Uterus (tissue), 4 donors: ENCODE measurements around the gene PPIE. TPM values are rescaled to one million over a fixed set of nuclear protein-coding genes. Genes with fewer than 3 reads are reported as not detected.
A peak's percentile ranks its signal among the peaks of the same experiment; 100 is the strongest.
"Not testable (repeated sequence)": the region's sequence is repeated elsewhere in the genome, so short reads cannot be mapped to it uniquely, and the experiment has no call there.

Experiments
- DNase-seq, 2 donors: peaks; one replicate each; pipeline ENCODE4 v3.0.0-alpha.2; 2019 to 2020
- H3K27ac ChIP-seq, 2 donors: fragments of 200-600 bp; sonication (generic); 1 replicate in 1 of 2; 2 replicates in 1 of 2; pipeline ENCODE4 v1.5.1; 2016 to 2018
- H3K27me3 ChIP-seq, 2 donors: fragments of 200-600 bp; sonication (generic); one replicate each; pipeline ENCODE4 v1.5.1; 2018 to 2019; ENCODE audit warnings: control low read depth in 1 of 2
- H3K36me3 ChIP-seq, 2 donors: fragments of 200-600 bp; sonication (generic); one replicate each; pipeline ENCODE4 v1.5.1; 2019; ENCODE audit warnings: control low read depth in 1 of 2
- H3K4me1 ChIP-seq, 2 donors: fragments of 200-600 bp; sonication (generic); one replicate each; pipeline ENCODE4 v1.5.1; 2018 to 2019; ENCODE audit warnings: control low read depth in 1 of 2
- H3K4me3 ChIP-seq, 2 donors: fragments of 200-600 bp; sonication (generic); 1 replicate in 1 of 2; 2 replicates in 1 of 2; pipeline ENCODE4 v1.5.1; 2018 to 2019; ENCODE audit warnings: mild to moderate bottlenecking in 1 of 2
- H3K9me3 ChIP-seq, 2 donors: fragments of 200-600 bp; sonication (generic); one replicate each; pipeline ENCODE4 v1.5.1; 2019; ENCODE audit warnings: control low read depth in 1 of 2
- POLR2A ChIP-seq, 2 donors: fragments of 450-650 bp; IDR thresholded peaks; one replicate each; pipeline ENCODE4 v1.6.1; 2016; ENCODE audit warnings: antibody characterized with exemption in 2 of 2, mild to moderate bottlenecking in 1 of 2, moderate library complexity in 1 of 2
- intact Hi-C: fragments of 100-400 bp; cut with DNase I; formaldehyde crosslinking; loops from one replicate; pipeline ENCODE4 v1.15.1; 2023; ENCODE audit warnings: low total_unique reads
- total RNA-seq, 4 donors: library from RNA; depleted of rRNA in 3 of 4; stranded (reverse); fragments of >200 nt in 3 of 4; gene quantifications; one replicate each; pipeline versions ENCODE4 v1.1.0 to v1.2.4, GENCODE V29; 2014 to 2023
- TF ChIP-seq, protein P1 (sequence below), 4 experiments: fragments of 200-600 bp in 2 of 4; fragments of 450-650 bp in 2 of 4; sonication (generic) in 2 of 4; IDR thresholded peaks; one replicate each; pipeline ENCODE4 v1.5.1; 2016 to 2019; ENCODE audit warnings: antibody characterized with exemption in 4 of 4, mild to moderate bottlenecking in 2 of 4, moderate library complexity in 1 of 4
- donor health status: DM: yes; HTN: yes; CAD: no.

Gene PPIE
- total RNA-seq, 4 donors from 2014 or later = 20.0 to 51.5 (median 44.0) TPM

DNA sequence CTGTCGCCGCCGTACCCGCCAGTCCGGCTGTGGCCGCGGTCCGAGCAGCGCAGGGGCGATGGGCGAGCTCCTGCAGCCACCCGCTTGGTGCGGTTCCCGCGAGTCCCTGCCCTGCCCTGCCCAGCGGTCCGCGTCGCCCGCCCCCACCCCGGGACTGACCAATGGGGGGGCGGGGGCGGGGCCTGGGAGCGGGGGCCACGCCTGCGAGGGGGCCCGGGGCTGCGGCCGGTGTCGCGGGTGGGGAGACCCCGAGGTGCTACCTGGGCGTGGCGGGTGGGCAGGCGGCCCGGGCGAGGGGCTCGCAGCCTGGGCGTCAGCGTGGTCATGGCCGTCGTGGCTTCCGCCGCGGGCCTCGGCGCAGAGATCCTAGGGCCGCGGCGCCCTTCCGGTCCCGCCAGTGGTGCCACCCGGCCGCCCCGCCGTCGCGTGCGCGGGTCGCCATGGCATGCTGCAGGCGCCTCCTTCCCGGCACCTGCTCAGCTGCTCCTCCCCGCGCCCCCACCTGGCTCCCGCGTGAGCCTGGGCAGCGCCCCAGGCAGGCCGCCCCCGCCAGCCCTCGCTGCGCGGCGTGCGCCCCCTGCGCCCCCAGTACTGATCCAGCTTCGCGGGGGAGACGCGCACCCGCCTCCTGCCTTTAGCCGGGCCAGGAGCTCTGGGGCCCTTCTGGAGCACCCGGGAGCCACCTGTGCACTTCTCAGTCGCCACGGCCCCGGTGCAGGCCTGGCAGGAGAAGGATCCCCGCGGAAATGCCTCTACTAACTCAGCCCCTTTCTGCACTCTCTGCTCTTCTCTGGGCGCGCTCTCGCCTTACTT, 50.3 kb downstream of the PPIE start, which contains the start of gene BMP8B:
TSS of gene BMP8B (minus strand) at position 108 of the 813 bp plus-strand sequence. CDS start 380 bp downstream, outside the sequence.
- DNase-seq = no peak
- H3K27me3 ChIP-seq = peaks cover 0 to 4% of the 10 kb centered on the region in 2 donors
- no peaks in the 10 kb centered on the region for H3K36me3 ChIP-seq
- intact Hi-C loops = no loop called here
- peak within 1 kb of the TSS in 1 of 2 donors; percentile 33 for H3K4me3 ChIP-seq
- TF ChIP-seq, protein P1, sequence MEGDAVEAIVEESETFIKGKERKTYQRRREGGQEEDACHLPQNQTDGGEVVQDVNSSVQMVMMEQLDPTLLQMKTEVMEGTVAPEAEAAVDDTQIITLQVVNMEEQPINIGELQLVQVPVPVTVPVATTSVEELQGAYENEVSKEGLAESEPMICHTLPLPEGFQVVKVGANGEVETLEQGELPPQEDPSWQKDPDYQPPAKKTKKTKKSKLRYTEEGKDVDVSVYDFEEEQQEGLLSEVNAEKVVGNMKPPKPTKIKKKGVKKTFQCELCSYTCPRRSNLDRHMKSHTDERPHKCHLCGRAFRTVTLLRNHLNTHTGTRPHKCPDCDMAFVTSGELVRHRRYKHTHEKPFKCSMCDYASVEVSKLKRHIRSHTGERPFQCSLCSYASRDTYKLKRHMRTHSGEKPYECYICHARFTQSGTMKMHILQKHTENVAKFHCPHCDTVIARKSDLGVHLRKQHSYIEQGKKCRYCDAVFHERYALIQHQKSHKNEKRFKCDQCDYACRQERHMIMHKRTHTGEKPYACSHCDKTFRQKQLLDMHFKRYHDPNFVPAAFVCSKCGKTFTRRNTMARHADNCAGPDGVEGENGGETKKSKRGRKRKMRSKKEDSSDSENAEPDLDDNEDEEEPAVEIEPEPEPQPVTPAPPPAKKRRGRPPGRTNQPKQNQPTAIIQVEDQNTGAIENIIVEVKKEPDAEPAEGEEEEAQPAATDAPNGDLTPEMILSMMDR (IDR thresholded peaks at IDR 0.05) = no peak
- no peak for TF ChIP-seq POLR2A (IDR thresholded peaks at IDR 0.05)
- H3K4me1 ChIP-seq = peaks cover 0 to 10% of the 10 kb centered on the region in 2 donors
- H3K9me3 ChIP-seq = no peaks in the 10 kb centered on the region
- H3K27ac ChIP-seq = no peak within 1 kb of the TSS

DNA sequence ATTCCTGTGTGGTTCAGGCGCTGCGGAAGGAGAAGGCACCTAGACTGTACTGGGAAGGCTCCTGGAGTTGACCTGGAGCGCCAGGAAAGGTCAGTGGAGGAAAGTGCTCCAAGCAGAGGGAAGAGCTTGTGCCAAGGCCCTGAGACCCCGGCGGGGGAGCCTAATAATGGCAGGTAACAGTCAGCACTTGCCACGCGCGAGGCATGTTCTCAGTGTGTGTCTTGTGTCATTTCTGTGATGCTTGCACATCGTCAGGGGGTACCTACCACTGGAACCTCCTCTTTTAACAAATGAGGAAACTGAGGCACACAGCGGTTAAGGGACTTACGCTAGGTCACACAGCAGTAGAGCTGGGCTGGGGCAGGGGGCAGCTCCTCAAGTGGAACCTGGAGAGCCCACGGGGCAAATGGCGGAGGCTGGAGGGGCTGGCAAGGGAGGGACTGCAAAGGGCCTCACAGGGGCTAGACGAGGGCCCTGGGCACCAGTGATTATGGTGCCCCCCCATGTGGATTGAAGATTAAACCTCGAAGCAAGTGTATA, 51.0 kb downstream of the PPIE start:
- Histone ChIP-seq H3K4me3 (no peak overlapping the region), H3K27me3 (peaks cover 0 to 4% of the 10 kb centered on the region in 2 donors), H3K9me3 (no peaks in the 10 kb centered on the region), H3K4me1 (peaks cover 0 to 10% of the 10 kb centered on the region in 2 donors), H3K27ac (no peak overlapping the region), H3K36me3 (no peaks in the 10 kb centered on the region)
- TF ChIP-seq POLR2A (IDR thresholded peaks at IDR 0.05) = no peak
- TF ChIP-seq, protein P1 (IDR thresholded peaks at IDR 0.05) = no peak
- DNase-seq = no peak
- intact Hi-C loops = no loop called here

DNA sequence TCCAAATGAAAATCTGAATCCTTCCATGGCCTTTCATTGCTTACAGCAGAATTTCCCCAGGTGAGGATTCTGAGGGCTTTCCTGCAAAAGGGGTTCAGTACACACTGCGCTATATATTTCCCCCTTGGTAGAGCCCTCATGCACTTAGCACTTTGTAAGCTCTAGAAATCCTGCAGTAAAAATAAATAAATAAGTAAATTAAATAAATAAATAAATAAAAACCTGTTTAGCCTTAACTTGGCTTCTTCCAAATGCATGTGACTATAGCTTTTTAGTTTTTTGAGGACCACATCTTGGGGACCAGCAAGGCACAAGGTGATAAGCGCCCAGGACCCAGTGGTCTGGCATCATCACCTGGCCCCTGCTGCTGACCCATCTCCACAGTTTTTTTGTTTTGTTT, 53.2 kb downstream of the PPIE start:
- intact Hi-C loops = no loop called here

DNA sequence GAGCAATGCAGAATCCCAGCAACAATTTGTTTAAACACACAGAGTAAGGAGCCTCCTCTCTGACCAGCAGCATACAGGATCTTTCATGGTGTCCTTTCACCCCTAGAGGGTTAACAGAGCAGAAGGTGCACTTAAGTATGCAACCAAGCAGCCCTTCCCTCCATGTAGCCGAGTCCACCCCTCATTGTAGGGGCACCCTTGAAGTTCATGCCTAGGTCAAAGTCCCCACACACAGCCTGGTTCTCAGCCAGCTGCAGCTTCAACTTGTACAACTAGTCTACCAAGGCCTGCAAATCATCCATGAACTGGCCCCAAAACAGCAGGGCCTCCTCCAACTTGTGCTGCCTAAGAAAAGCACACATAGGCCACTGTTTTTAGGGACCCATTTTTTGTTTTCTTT, 57.0 kb downstream of the PPIE start:
- H3K4me1 ChIP-seq = no peaks in the 10 kb centered on the region
- no peak overlapping the region for H3K27ac ChIP-seq
- no peak overlapping the region for H3K4me3 ChIP-seq
- TF ChIP-seq, protein P1 (IDR thresholded peaks at IDR 0.05) = no peak
- no peak for TF ChIP-seq POLR2A (IDR thresholded peaks at IDR 0.05)
- no peaks in the 10 kb centered on the region for H3K27me3 ChIP-seq
- intact Hi-C loops = no loop called here
- no peak for DNase-seq
- H3K36me3 ChIP-seq = no peaks in the 10 kb centered on the region
- no peaks in the 10 kb centered on the region for H3K9me3 ChIP-seq

More for the DNA sequence above, 53.2 kb downstream of the PPIE start:
- peaks cover 0 to 10% of the 10 kb centered on the region in 2 donors for H3K4me1 ChIP-seq
- H3K4me3 ChIP-seq = no peak overlapping the region
- H3K27ac ChIP-seq = no peak overlapping the region
- TF ChIP-seq, protein P1 (IDR thresholded peaks at IDR 0.05) = no peak
- no peak for TF ChIP-seq POLR2A (IDR thresholded peaks at IDR 0.05)
- no peaks in the 10 kb centered on the region for H3K9me3 ChIP-seq
- no peaks in the 10 kb centered on the region for H3K36me3 ChIP-seq
- H3K27me3 ChIP-seq = peaks cover 0 to 4% of the 10 kb centered on the region in 2 donors
- DNase-seq = no peak

DNA sequence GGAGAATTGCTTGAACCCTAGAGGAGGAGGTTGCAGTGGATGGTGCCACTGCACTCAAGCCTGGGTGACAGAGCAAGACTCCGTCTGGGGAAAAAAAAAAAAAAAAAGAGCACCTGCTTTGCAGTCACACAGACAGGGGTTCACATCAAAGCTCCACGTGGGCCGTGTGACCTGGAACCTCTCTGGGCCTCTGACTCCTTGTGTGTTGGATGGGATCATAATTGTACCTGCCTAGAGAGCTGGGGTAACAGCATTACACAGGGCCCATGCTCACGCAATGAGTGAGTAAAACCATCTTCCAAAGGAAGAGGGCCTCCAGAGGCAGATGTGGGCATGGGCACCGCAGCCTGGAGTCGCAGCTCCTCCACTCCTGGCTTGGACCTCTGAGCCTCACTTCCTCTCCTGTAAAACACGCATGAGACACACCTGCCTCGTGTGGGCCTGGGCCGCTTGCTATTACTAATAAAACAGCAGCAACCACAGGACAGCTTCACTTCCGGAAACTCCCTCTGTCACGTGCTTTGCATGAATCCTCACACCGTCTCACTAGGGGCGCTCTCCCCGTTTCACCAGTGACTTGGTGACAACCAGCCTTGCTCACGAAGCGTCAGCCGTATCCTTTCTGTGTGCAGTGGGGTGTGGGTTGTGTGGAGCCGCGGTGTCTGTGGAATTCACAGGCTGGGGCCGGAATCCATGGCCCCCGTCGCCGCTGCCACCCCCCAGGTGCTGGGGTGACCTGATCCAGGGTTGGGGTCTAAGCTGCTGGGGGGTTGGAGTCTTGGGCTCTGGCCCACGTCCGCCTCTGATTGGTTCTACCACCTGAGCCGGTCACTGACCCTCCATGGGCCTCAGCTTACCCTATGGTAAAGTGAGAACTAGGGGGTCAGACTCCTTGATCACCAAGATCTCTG, 60.4 kb downstream of the PPIE start:
- H3K4me1 ChIP-seq, H3K27ac ChIP-seq, intact Hi-C loops, H3K27me3 ChIP-seq, H3K36me3 ChIP-seq, H3K9me3 ChIP-seq, H3K4me3 ChIP-seq: not testable (repeated sequence)
- DNase-seq = peak in 1 of 2 donors; percentile 39
